BLaER1 (cell line): Measurements from ENCODE around the gene SH3TC2.

Source experiments
- H3K27ac ChIP-seq: shearing (Covaris generic); formaldehyde crosslinking; 2 replicates; pipeline ENCODE4 v1.8.1; 2022
- H3K27me3 ChIP-seq: shearing (Covaris generic); formaldehyde crosslinking; 2 replicates; pipeline ENCODE4 v1.8.1; 2022
- H3K36me3 ChIP-seq: shearing (Covaris generic); formaldehyde crosslinking; 2 replicates; pipeline ENCODE4 v1.8.1; 2022
- H3K4me1 ChIP-seq: shearing (Covaris generic); formaldehyde crosslinking; 2 replicates; pipeline ENCODE4 v1.8.1; 2022
- H3K4me2 ChIP-seq: shearing (Covaris generic); formaldehyde crosslinking; 2 replicates; pipeline ENCODE4 v1.8.1; 2022
- H3K4me3 ChIP-seq: shearing (Covaris generic); formaldehyde crosslinking; 2 replicates; pipeline ENCODE4 v1.8.1; 2022
- H3K9ac ChIP-seq: shearing (Covaris generic); formaldehyde crosslinking; 2 replicates; pipeline ENCODE4 v1.8.1; 2022
- H3K9me3 ChIP-seq: shearing (Covaris generic); formaldehyde crosslinking; 2 replicates; pipeline ENCODE4 v1.8.1; 2022
- H4K20me1 ChIP-seq: shearing (Covaris generic); formaldehyde crosslinking; 2 replicates; pipeline ENCODE4 v1.8.1; 2022
- Cebpa-rat ChIP-seq: shearing (Covaris generic); IDR thresholded peaks from 2 replicates; pipeline ENCODE4 v1.8.1; 2022

SH3TC2 gene

GRCh38 chr5:148969291-148969690, 93.6 kb downstream of the SH3TC2 start:
- Histone ChIP-seq H3K9me3 (no peaks in the 10 kb centered on the region), H3K27ac (no peak overlapping the region), H4K20me1 (no peaks in the 10 kb centered on the region), H3K4me2 (no peak overlapping the region), H3K4me1 (no peaks in the 10 kb centered on the region), H3K36me3 (no peaks in the 10 kb centered on the region), H3K4me3 (no peak overlapping the region), H3K9ac (no peak overlapping the region), H3K27me3 (no peaks in the 10 kb centered on the region)
- TF ChIP-seq Cebpa-rat: no peak

- H3K36me3 ChIP-seq: no peaks in the 10 kb centered on the region
- no peaks in the 10 kb centered on the region for H3K9me3 ChIP-seq
- no peak overlapping the region for H3K4me2 ChIP-seq
- no peak for TF ChIP-seq Cebpa-rat
- no peaks in the 10 kb centered on the region for H4K20me1 ChIP-seq
- no peaks in the 10 kb centered on the region for H3K27me3 ChIP-seq
- no peak overlapping the region for H3K9ac ChIP-seq
- H3K4me1 ChIP-seq: peaks cover 4% of the 10 kb centered on the region; the same call in 1 of the 2 replicates
- H3K4me3 ChIP-seq: no peak overlapping the region
- H3K27ac ChIP-seq: no peak overlapping the region
Observed at GRCh38 chr5:148968311-148968710, 94.6 kb downstream of the SH3TC2 start.

- no peak overlapping the region for H3K4me2 ChIP-seq
- no peak for TF ChIP-seq Cebpa-rat
- no peak overlapping the region for H3K27ac ChIP-seq
- H3K9ac ChIP-seq: no peak overlapping the region
- no peaks in the 10 kb centered on the region for H4K20me1 ChIP-seq
- H3K36me3 ChIP-seq: no peaks in the 10 kb centered on the region
- H3K4me1 ChIP-seq: peaks cover 4% of the 10 kb centered on the region; the same call in 1 of the 2 replicates
- H3K4me3 ChIP-seq: no peak overlapping the region
- no peaks in the 10 kb centered on the region for H3K27me3 ChIP-seq
- no peaks in the 10 kb centered on the region for H3K9me3 ChIP-seq
Observed at GRCh38 chr5:148967783-148968182, 95.1 kb downstream of the SH3TC2 start.

GRCh38 chr5:148966938-148967337, 95.9 kb downstream of the SH3TC2 start:
- Histone ChIP-seq H3K9ac (no peak overlapping the region), H3K9me3 (no peaks in the 10 kb centered on the region), H4K20me1 (no peaks in the 10 kb centered on the region), H3K4me2 (no peak overlapping the region), H3K4me1 (peaks cover 4% of the 10 kb centered on the region; the same call in 1 of the 2 replicates), H3K4me3 (no peak overlapping the region), H3K27ac (no peak overlapping the region), H3K27me3 (no peaks in the 10 kb centered on the region), H3K36me3 (no peaks in the 10 kb centered on the region)
- TF ChIP-seq Cebpa-rat: no peak

- Histone ChIP-seq H3K27me3 (no peaks in the 10 kb centered on the region), H3K9ac (no peak overlapping the region)
Observed at GRCh38 chr5:148966348-148966747, 96.5 kb downstream of the SH3TC2 start.

GRCh38 chr5:148965511-148966265, 97.2 kb downstream of the SH3TC2 start:
- H3K27ac ChIP-seq: no peak overlapping the region
- no peaks in the 10 kb centered on the region for H4K20me1 ChIP-seq
- no peak overlapping the region for H3K4me2 ChIP-seq
- no peak for TF ChIP-seq Cebpa-rat
- no peak overlapping the region for H3K4me3 ChIP-seq
- H3K27me3 ChIP-seq: no peaks in the 10 kb centered on the region
- H3K4me1 ChIP-seq: peaks cover 4% of the 10 kb centered on the region; the same call in 1 of the 2 replicates
- H3K9me3 ChIP-seq: no peaks in the 10 kb centered on the region
- H3K9ac ChIP-seq: no peak overlapping the region
- no peaks in the 10 kb centered on the region for H3K36me3 ChIP-seq

More at GRCh38 chr5:148966348-148966747, 96.5 kb downstream of the SH3TC2 start:
- H3K4me1 ChIP-seq: peaks cover 4% of the 10 kb centered on the region; the same call in 1 of the 2 replicates
- H3K4me2 ChIP-seq: no peak overlapping the region
- no peaks in the 10 kb centered on the region for H4K20me1 ChIP-seq
- H3K27ac ChIP-seq: no peak overlapping the region
- no peak overlapping the region for H3K4me3 ChIP-seq
- no peaks in the 10 kb centered on the region for H3K9me3 ChIP-seq
- no peaks in the 10 kb centered on the region for H3K36me3 ChIP-seq
- no peak for TF ChIP-seq Cebpa-rat

- Histone ChIP-seq H3K36me3 (no peaks in the 10 kb centered on the region), H4K20me1 (no peaks in the 10 kb centered on the region), H3K4me2 (no peak overlapping the region), H3K27ac (no peak overlapping the region), H3K4me1 (peaks cover 8% of the 10 kb centered on the region), H3K4me3 (no peak overlapping the region), H3K9me3 (no peaks in the 10 kb centered on the region), H3K27me3 (no peaks in the 10 kb centered on the region), H3K9ac (no peak overlapping the region)
- no peak for TF ChIP-seq Cebpa-rat
Observed at GRCh38 chr5:148963664-148964063, 99.2 kb downstream of the SH3TC2 start.

GRCh38 chr5:148962761-148963324, 100.0 kb downstream of the SH3TC2 start:
- Histone ChIP-seq H3K36me3 (no peaks in the 10 kb centered on the region), H3K27ac (no peak overlapping the region), H3K4me2 (no peak overlapping the region), H4K20me1 (no peaks in the 10 kb centered on the region), H3K4me1 (peaks cover 12% of the 10 kb centered on the region), H3K9ac (no peak overlapping the region), H3K27me3 (no peaks in the 10 kb centered on the region), H3K9me3 (no peaks in the 10 kb centered on the region), H3K4me3 (no peak overlapping the region)
- TF ChIP-seq Cebpa-rat: no peak

- Histone ChIP-seq H3K4me3 (no peak overlapping the region), H3K9me3 (no peaks in the 10 kb centered on the region), H3K4me1 (peaks cover 12% of the 10 kb centered on the region), H3K4me2 (no peak overlapping the region), H4K20me1 (no peaks in the 10 kb centered on the region), H3K27ac (no peak overlapping the region), H3K27me3 (no peaks in the 10 kb centered on the region), H3K36me3 (no peaks in the 10 kb centered on the region), H3K9ac (no peak overlapping the region)
- TF ChIP-seq Cebpa-rat: no peak
Observed at GRCh38 chr5:148962200-148962550, 100.7 kb downstream of the SH3TC2 start.

- Histone ChIP-seq H3K9me3 (no peaks in the 10 kb centered on the region), H4K20me1 (no peaks in the 10 kb centered on the region), H3K36me3 (no peaks in the 10 kb centered on the region), H3K4me2 (no peak overlapping the region), H3K9ac (no peak overlapping the region), H3K27ac (no peak overlapping the region), H3K4me1 (peaks cover 12% of the 10 kb centered on the region), H3K27me3 (no peaks in the 10 kb centered on the region), H3K4me3 (no peak overlapping the region)
- no peak for TF ChIP-seq Cebpa-rat
Observed at GRCh38 chr5:148961261-148962199, 101.3 kb downstream of the SH3TC2 start.
